T-cell (primary cell): ENCODE data around the gene GNAI3. TPM values are rescaled to one million over a fixed set of nuclear protein-coding genes. Genes with fewer than 3 reads are reported as not detected.

Experiments
- ATAC-seq, 4 experiments: fragments of 200-7000 bp in 3 of 4; fragments of 150-1000 bp in 1 of 4; cut with Tn5 transposase; replicated peaks in 1 of 4; 1 replicate in 3 of 4; 2 replicates in 1 of 4; pipeline ENCODE4 v1.10.0; 2021; ENCODE audit warnings: moderate library complexity in 3 of 4, mild to moderate bottlenecking in 2 of 4, moderate number of reproducible peaks in 1 of 4
- CTCF ChIA-PET, 2 donors: fragments of 300-600 bp; sonication (Branson Sonifier 250); formaldehyde crosslinking; loops; one replicate each; lab custom pipeline; 2022; ENCODE audit warnings: antibody characterized with exemption in 2 of 2; lab: Charles Lee
- POLR2A ChIA-PET, 2 donors: fragments of 300-600 bp; sonication (Branson Sonifier 250); formaldehyde crosslinking; loops; one replicate each; lab custom pipeline; 2022; ENCODE audit warnings: antibody characterized with exemption in 2 of 2; lab: Charles Lee
- DNase-seq, 35 experiments: peaks; one replicate each; pipeline versions ENCODE4 v3.0.0 to v3.0.0-alpha.2; 2013 to 2023
- H3K27ac ChIP-seq: one replicate; pipeline ENCODE4 v1.5.1; 2013; ENCODE audit warnings: low read length
- H3K27me3 ChIP-seq, 2 experiments: replicated peaks in 1 of 2; 1 replicate in 1 of 2; 2 replicates in 1 of 2; pipeline versions ENCODE4 v1.6.1 to v1.7.0; 2013; ENCODE audit warnings: low read length in 1 of 2, mixed read lengths in 1 of 2; ENCODE audit not compliant: control insufficient read depth in 2 of 2, insufficient read depth in 2 of 2; ENCODE audit errors: extremely low read depth in 1 of 2
- H3K36me3 ChIP-seq, 2 donors: 1 replicate in 1 of 2; 2 replicates in 1 of 2; pipeline versions ENCODE4 v1.6.1 to v1.7.0; 2013; ENCODE audit warnings: low read length in 1 of 2; ENCODE audit not compliant: control insufficient read depth in 2 of 2, insufficient read depth in 1 of 2; ENCODE audit errors: extremely low read depth in 1 of 2
- H3K4me1 ChIP-seq, 2 experiments: 1 replicate in 1 of 2; 2 replicates in 1 of 2; pipeline versions ENCODE4 v1.6.1 to v1.7.0; 2013; ENCODE audit warnings: low read length in 2 of 2, mixed read lengths in 1 of 2; ENCODE audit not compliant: insufficient read depth in 2 of 2, control insufficient read depth in 1 of 2; ENCODE audit errors: extremely low read depth in 1 of 2
- H3K4me3 ChIP-seq, 2 donors: 1 replicate in 1 of 2; 2 replicates in 1 of 2; pipeline versions ENCODE4 v1.5.1 to v1.7.0; 2013; ENCODE audit warnings: mild to moderate bottlenecking in 2 of 2, low read length in 1 of 2, moderate library complexity in 1 of 2; ENCODE audit not compliant: control insufficient read depth in 1 of 2; ENCODE audit errors: extremely low read depth in 1 of 2
- H3K9me3 ChIP-seq: 2 replicates; pipeline ENCODE4 v1.7.0; 2013
- H3K27ac Mint-ChIP-seq, 2 donors: one replicate each; pipeline ENCODE4 v1.8.0; 2020 to 2021; ENCODE audit warnings: mild to moderate bottlenecking in 2 of 2, mixed read lengths in 2 of 2
- H3K27me3 Mint-ChIP-seq, 2 donors: one replicate each; pipeline ENCODE4 v1.8.0; 2021 to 2022; ENCODE audit warnings: mixed read lengths in 2 of 2
- H3K36me3 Mint-ChIP-seq: one replicate; pipeline ENCODE4 v1.8.0; 2021; ENCODE audit warnings: mixed read lengths
- H3K4me1 Mint-ChIP-seq, 3 donors: one replicate each; pipeline ENCODE4 v1.8.0; 2020 to 2022; ENCODE audit warnings: mixed read lengths in 3 of 3, mild to moderate bottlenecking in 1 of 3
- H3K4me3 Mint-ChIP-seq, 3 donors: one replicate each; pipeline ENCODE4 v1.8.0; 2020 to 2022; ENCODE audit warnings: mild to moderate bottlenecking in 3 of 3, mixed read lengths in 3 of 3, moderate library complexity in 3 of 3
- H3K9me3 Mint-ChIP-seq, 3 donors: one replicate each; pipeline ENCODE4 v1.8.0; 2020 to 2022; ENCODE audit warnings: mixed read lengths in 3 of 3
- WGBS: methylation state at CpG from one replicate; pipeline ENCODE4 v1.1.5; 2013; ENCODE audit warnings: missing lambda C conversion rate; ENCODE audit not compliant: insufficient coverage; 5-methylcytosine and 5-hydroxymethylcytosine counted together
- total RNA-seq, 35 experiments: library from RNA in 6 of 35; stranded (reverse) in 6 of 35; fragments of 120-200 nt in 1 of 35; gene quantifications; one replicate each; pipeline versions ENCODE4 v1.2.1 to v1.2.4 and lab custom pipeline; 2013 to 2026

The GNAI3 gene
- total RNA-seq, 5 donors from 2014 or later (not counting 1 experiment from before 2014, with no cell fraction given), result 5.4 to 7.2 (median 6.5) TPM

DNA sequence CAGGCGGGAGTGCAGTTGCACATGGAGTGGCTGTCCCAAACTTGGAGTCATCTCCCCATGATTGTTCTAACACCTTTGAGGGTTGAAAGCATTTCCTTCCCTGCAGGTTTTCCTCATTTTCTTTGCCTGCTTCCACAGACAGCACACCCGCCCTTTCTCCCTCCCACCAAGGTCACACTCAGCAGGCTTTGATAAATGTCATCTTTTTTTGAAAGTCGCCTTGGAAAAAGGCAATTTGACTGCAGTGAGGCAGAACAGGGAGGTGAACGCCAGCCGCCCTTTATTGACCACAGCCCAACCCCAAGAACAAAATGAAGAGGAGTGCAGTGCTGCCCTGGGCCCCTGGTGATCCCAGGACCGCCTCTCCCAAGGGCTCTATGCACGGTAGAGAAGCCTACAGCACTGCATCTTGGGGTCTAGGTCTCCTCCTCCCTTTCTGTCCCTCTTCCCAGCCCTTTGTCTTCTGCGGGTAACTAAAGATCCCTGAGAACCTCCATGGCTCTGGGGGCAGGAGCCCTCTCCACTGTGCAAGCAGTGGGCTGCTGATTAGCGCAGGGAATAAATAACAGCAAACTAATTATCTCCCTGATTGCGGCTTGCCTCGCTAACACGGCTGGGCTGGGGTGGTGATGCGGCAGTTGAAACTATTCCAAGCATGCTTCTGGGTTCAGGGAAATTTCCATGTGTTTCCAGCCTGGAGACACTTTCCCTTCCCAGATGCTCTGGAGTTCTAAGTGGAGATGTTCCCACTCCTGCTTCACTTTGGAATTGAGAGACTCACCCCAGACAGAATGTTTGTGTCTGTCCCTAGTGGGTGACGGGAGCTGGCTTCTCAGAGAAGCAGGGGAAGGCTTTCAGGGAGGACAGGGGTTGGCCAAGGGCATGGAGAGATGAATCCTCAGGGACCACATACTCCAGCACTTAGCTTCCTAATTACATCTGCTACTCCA, 27.1 kb upstream of the GNAI3 start:
- Mint-ChIP-seq H3K27ac (no peak overlapping the region), H3K36me3 (no peaks in the 10 kb centered on the region), H3K4me3 (no peak overlapping the region), H3K27me3 (peaks cover 0 to 7% of the 10 kb centered on the region in 2 donors), H3K4me1 (peaks cover 0 to 9% (median 0%) of the 10 kb centered on the region in 3 donors), H3K9me3 (no peaks in the 10 kb centered on the region)
- no peaks in the 10 kb centered on the region for H3K36me3 ChIP-seq
- no peaks in the 10 kb centered on the region for H3K4me1 ChIP-seq
- H3K9me3 ChIP-seq, result no peaks in the 10 kb centered on the region
- ChIA-PET CTCF (interaction anchor here in 1 of 2 donors (3.1 kb wide), 1 partner anchor 11 kb away, joined by 10 read pairs; no protein-coding TSS in a partner anchor), POLR2A (no interaction called here)
- H3K4me3 ChIP-seq, result no peak overlapping the region
- WGBS, result 89% methylated on average over 10 of the region's 14 CpGs
- ATAC-seq (no peak), DNase-seq (no peak)
- H3K27me3 ChIP-seq, result peaks cover 0 to 10% of the 10 kb centered on the region in 2 experiments
- H3K27ac ChIP-seq, result no peak overlapping the region

DNA sequence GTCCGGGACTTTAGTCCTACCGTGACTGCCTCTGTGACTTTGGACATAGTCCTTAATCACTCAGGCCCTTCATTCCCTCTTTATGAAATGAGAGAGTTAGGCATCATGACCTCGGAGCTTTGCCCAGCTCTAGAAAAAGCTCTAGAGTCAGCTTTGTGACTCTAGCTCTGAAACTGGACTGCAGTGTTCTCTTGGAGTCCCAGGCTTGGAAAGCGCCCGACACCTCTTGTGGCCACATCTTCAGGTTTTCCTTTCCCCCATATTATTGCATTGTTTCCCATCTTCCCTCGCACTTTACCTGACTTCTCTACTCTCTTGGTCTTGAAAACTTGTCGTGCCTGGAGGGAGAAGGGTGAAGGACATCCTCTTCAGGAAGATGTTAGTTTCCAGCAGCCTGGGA, 26.4 kb upstream of the GNAI3 start:
- ChIA-PET POLR2A (no interaction called here), CTCF (no interaction called here)
- H3K36me3 Mint-ChIP-seq, result no peaks in the 10 kb centered on the region
- Histone ChIP-seq H3K27me3 (peaks cover 0 to 10% of the 10 kb centered on the region in 2 experiments), H3K4me1 (no peaks in the 10 kb centered on the region), H3K36me3 (no peaks in the 10 kb centered on the region), H3K27ac (no peak overlapping the region), H3K4me3 (no peak overlapping the region), H3K9me3 (no peaks in the 10 kb centered on the region)
- DNase-seq (no peak), ATAC-seq (no peak)
- peaks cover 0 to 7% of the 10 kb centered on the region in 2 donors for H3K27me3 Mint-ChIP-seq
- H3K9me3 Mint-ChIP-seq, result no peaks in the 10 kb centered on the region
- H3K27ac Mint-ChIP-seq, result no peak overlapping the region
- 92% methylated on average over 2 of the region's 7 CpGs for WGBS
- H3K4me1 Mint-ChIP-seq, result peaks cover 0 to 10% (median 0%) of the 10 kb centered on the region in 3 donors
- no peak overlapping the region for H3K4me3 Mint-ChIP-seq

DNA sequence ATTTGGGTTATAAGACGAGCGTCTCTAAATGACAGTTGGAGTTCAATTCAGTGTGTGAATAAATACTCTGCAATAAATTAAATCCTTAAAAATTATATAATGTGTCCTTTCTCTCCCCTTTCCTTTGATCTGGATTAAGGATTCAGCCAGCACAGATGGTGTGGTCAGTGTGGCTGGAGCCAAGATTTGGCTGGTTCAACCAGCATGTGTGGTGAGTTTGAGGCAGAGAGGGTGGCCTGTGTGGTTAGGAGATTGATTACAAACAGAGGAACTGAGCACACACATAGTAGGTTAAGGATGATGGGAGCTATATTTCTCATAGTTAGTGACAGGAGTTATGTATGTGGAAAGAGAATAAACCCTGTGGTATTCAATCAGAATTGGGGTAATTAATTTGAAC, 24.7 kb upstream of the GNAI3 start:
- POLR2A ChIA-PET, result interaction anchor here (0.6 to 0.9 kb wide), 2 partner anchors 21 to 24 kb away, joined by 3 to 4 read pairs; partner anchors contain the start of gene GNAI3 (in 1 of the 2)
- no CpG with 5 or more reads among the region's 2 CpGs for WGBS
- Mint-ChIP-seq H3K4me1 (peaks cover 0 to 6% (median 0%) of the 10 kb centered on the region in 3 donors), H3K4me3 (no peak overlapping the region), H3K36me3 (no peaks in the 10 kb centered on the region), H3K27ac (no peak overlapping the region), H3K27me3 (peaks cover 0 to 7% of the 10 kb centered on the region in 2 donors), H3K9me3 (no peaks in the 10 kb centered on the region)
- H3K4me3 ChIP-seq, result no peak overlapping the region
- H3K27me3 ChIP-seq, result peaks cover 0 to 10% of the 10 kb centered on the region in 2 experiments
- H3K9me3 ChIP-seq, result no peaks in the 10 kb centered on the region
- DNase-seq (no peak), ATAC-seq (no peak)
- H3K4me1 ChIP-seq, result no peaks in the 10 kb centered on the region
- no peaks in the 10 kb centered on the region for H3K36me3 ChIP-seq
- no peak overlapping the region for H3K27ac ChIP-seq
- CTCF ChIA-PET, result interaction anchor here in 1 of 2 donors (1.0 to 1.7 kb wide), 2 partner anchors 9 to 33 kb away, joined by 3 to 7 read pairs; no protein-coding TSS in a partner anchor

DNA sequence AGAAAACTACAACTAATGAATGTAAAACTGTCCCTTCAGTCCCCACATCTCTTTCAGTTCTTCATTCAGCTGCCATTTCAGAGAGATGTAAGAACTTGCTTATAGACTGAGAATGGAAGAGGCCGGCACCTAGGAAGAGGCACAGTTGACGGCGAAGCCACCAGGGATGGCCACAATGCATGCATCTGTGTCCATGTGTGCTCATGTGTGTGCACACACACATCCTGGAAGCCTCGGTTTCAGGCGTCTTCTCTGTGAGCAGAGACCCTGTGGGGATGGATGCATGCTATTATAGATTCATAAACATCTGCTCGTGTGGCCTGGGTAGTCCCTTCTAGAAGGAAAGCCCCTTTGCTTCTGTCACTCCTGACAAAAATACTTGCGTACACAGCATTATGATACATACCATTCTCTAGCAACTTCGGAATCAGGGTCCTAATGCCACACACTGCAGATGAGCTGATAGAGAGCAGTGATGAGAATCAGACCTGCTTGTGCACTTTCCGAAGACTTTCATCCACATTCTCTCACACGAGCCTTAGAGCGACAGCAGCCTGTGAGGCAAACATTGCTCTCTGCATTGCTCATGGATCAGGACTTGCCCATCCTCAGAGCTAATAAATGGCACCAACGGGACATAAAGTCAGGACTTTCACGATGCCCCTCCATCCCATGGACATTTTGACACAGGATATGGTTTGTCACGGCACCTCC, 21.2 kb upstream of the GNAI3 start:
- ATAC-seq (no peak), DNase-seq (no peak)
- Mint-ChIP-seq H3K36me3 (no peaks in the 10 kb centered on the region), H3K27me3 (peaks cover 0 to 5% of the 10 kb centered on the region in 2 donors), H3K4me1 (peaks cover 24 to 30% (median 25%) of the 10 kb centered on the region in 3 donors), H3K9me3 (no peaks in the 10 kb centered on the region), H3K27ac (no peak overlapping the region), H3K4me3 (no peak overlapping the region)
- H3K36me3 ChIP-seq, result no peaks in the 10 kb centered on the region
- H3K27ac ChIP-seq, result no peak overlapping the region
- WGBS, result 86% methylated on average over 8 of the region's 14 CpGs
- CTCF ChIA-PET, result interaction anchor here in 1 of 2 donors (7.8 kb wide), 1 partner anchor 29 kb away, joined by 375 read pairs; the partner anchor contains the start of gene CYB561D1
- POLR2A ChIA-PET, result interaction anchor here in 1 of 2 donors (0.6 kb wide), 1 partner anchor 749 kb away, joined by 8 read pairs; no protein-coding TSS in a partner anchor
- no peak overlapping the region for H3K4me3 ChIP-seq
- H3K27me3 ChIP-seq, result peaks cover 0 to 3% of the 10 kb centered on the region in 2 experiments
- no peaks in the 10 kb centered on the region for H3K9me3 ChIP-seq
- peaks cover 10 to 23% of the 10 kb centered on the region in 2 experiments for H3K4me1 ChIP-seq

DNA sequence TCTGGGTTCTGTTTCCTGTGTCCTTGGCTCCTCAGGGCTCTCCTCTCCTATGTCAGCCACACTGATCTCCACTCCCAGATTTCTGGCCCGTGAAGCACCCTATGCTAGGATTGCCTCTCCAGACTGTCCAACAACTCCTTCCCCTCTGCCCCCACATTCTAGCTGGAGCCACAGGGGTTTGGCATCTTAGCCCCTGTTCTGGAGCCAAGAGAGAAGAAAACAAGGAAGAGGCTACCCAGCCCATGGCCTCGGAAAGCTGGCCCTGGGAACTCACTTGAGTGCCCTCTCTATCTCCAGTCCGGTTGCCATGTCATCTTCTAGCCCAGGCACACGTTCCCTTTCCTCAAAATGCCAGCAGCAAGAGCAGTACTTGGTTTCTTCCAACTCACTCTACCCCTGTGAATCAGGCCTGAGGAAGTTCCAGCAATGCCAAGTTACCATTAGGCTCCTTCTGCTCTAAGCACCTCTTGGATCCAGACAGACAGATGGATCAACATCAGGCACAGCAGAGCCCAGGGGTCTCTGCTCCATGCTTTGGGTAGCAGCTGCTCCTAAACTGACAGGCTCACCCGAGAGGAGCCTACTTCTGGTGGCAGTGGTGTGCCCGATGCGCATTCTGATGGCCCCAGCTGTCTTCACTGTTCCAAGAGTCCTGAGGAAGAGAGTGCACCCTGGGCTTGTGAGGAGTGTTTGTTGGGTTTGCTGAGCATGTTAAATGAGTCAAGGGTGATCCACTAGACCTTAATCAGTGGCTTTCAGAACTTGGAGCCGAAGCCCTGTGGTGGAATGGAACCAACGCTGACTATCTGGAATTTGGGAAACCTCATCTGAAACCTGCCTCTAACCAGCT, 20.3 kb upstream of the GNAI3 start:
- H3K27me3 ChIP-seq, result peaks cover 0 to 3% of the 10 kb centered on the region in 2 experiments
- POLR2A ChIA-PET, result interaction anchor here in 1 of 2 donors (0.5 to 0.6 kb wide), 3 partner anchors 40 to 748 kb away, joined by 3 to 8 read pairs (median 3); no protein-coding TSS in a partner anchor
- no peak for ATAC-seq
- 86% methylated on average over 9 of the region's 9 CpGs for WGBS
- H3K4me1 Mint-ChIP-seq, result peaks cover 30 to 38% (median 31%) of the 10 kb centered on the region in 3 donors
- H3K36me3 Mint-ChIP-seq, result no peaks in the 10 kb centered on the region
- H3K4me3 Mint-ChIP-seq, result no peak overlapping the region
- H3K27ac ChIP-seq, result no peak overlapping the region
- no peaks in the 10 kb centered on the region for H3K36me3 ChIP-seq
- no peaks in the 10 kb centered on the region for H3K9me3 ChIP-seq
- no peaks in the 10 kb centered on the region for H3K27me3 Mint-ChIP-seq
- H3K27ac Mint-ChIP-seq, result no peak overlapping the region
- H3K4me3 ChIP-seq, result no peak overlapping the region
- H3K4me1 ChIP-seq, result peaks cover 10 to 31% of the 10 kb centered on the region in 2 experiments
- no peak for DNase-seq
- CTCF ChIA-PET, result interaction anchor here (7.8 to 9.4 kb wide), 2 partner anchors 30 to 33 kb away, joined by 294 to 375 read pairs; partner anchors contain the start of gene CYB561D1 (in 2 of the 2)
- no peaks in the 10 kb centered on the region for H3K9me3 Mint-ChIP-seq
